Muscle layer of duodenum (tissue), 2 donors: ENCODE measurements around the gene HNRNPA3.

Source experiments
- H3K27ac ChIP-seq: one replicate; pipeline ENCODE4 v1.7.0; 2013; ENCODE audit warnings: mild to moderate bottlenecking, low read length
- H3K27me3 ChIP-seq: one replicate; pipeline ENCODE4 v1.7.0; 2013; ENCODE audit warnings: low read depth, mild to moderate bottlenecking, control low read depth, low read length
- H3K36me3 ChIP-seq, 2 donors: one replicate each; pipeline ENCODE4 v1.7.0; 2013; ENCODE audit warnings: low read length in 2 of 2, control low read depth in 1 of 2, mild to moderate bottlenecking in 1 of 2; ENCODE audit not compliant: insufficient read depth in 2 of 2, control insufficient read depth in 1 of 2
- H3K4me1 ChIP-seq, 2 donors: one replicate each; pipeline ENCODE4 v1.7.0; 2013; ENCODE audit warnings: low read length in 2 of 2, mild to moderate bottlenecking in 2 of 2, control low read depth in 1 of 2, moderate library complexity in 1 of 2; ENCODE audit not compliant: insufficient read depth in 2 of 2, control insufficient read depth in 1 of 2
- H3K4me3 ChIP-seq, 2 donors: one replicate each; pipeline ENCODE4 v1.7.0; 2013; ENCODE audit warnings: low read length in 2 of 2, low read depth in 1 of 2, mild to moderate bottlenecking in 1 of 2
- H3K9me3 ChIP-seq, 2 donors: one replicate each; pipeline ENCODE4 v1.7.0; 2013; ENCODE audit warnings: low read length in 2 of 2, control low read depth in 1 of 2, mild to moderate bottlenecking in 1 of 2; ENCODE audit not compliant: control insufficient read depth in 1 of 2
- donor health status: healthy.

Gene HNRNPA3

GRCh38 chr2:177258059-177258458 lies 45.5 kb downstream of the HNRNPA3 start:
- H3K9me3 ChIP-seq: no peaks in the 10 kb centered on the region
- no peak overlapping the region for H3K4me3 ChIP-seq
- no peaks in the 10 kb centered on the region for H3K27me3 ChIP-seq
- peaks cover 44 to 62% of the 10 kb centered on the region in 2 donors for H3K4me1 ChIP-seq
- peaks cover 0 to 12% of the 10 kb centered on the region in 2 donors for H3K36me3 ChIP-seq
- H3K27ac ChIP-seq: no peak overlapping the region

- Histone ChIP-seq H3K4me3 (peak overlapping the region; percentile 1 to 82), H3K27me3 (no peaks in the 10 kb centered on the region), H3K4me1 (peaks cover 21 to 39% of the 10 kb centered on the region in 2 donors), H3K36me3 (peaks cover 0 to 32% of the 10 kb centered on the region in 2 donors), H3K9me3 (no peaks in the 10 kb centered on the region), H3K27ac (peak overlapping the region; percentile 1)
Observed at GRCh38 chr2:177260379-177260778, 47.8 kb downstream of the HNRNPA3 start.

GRCh38 chr2:177261116-177262060 lies 48.8 kb downstream of the HNRNPA3 start:
- peak overlapping the region; percentile 99 for H3K27ac ChIP-seq
- H3K4me3 ChIP-seq: peak overlapping the region; percentile 82 to 99
- no peaks in the 10 kb centered on the region for H3K27me3 ChIP-seq
- peaks cover 19 to 37% of the 10 kb centered on the region in 2 donors for H3K4me1 ChIP-seq
- peaks cover 0 to 32% of the 10 kb centered on the region in 2 donors for H3K36me3 ChIP-seq
- H3K9me3 ChIP-seq: no peaks in the 10 kb centered on the region

- H3K4me3 ChIP-seq: peak overlapping the region; percentile 82 to 99
- H3K27me3 ChIP-seq: no peaks in the 10 kb centered on the region
- peak overlapping the region; percentile 99 for H3K27ac ChIP-seq
- peaks cover 16 to 32% of the 10 kb centered on the region in 2 donors for H3K4me1 ChIP-seq
- H3K9me3 ChIP-seq: no peaks in the 10 kb centered on the region
- peaks cover 0 to 32% of the 10 kb centered on the region in 2 donors for H3K36me3 ChIP-seq
Observed at GRCh38 chr2:177262092-177262491, 49.5 kb downstream of the HNRNPA3 start.

- peaks cover 0 to 32% of the 10 kb centered on the region in 2 donors for H3K36me3 ChIP-seq
- H3K9me3 ChIP-seq: no peaks in the 10 kb centered on the region
- peak overlapping the region; percentile 82 to 99 for H3K4me3 ChIP-seq
- H3K27ac ChIP-seq: peak overlapping the region; percentile 99
- H3K4me1 ChIP-seq: peaks cover 10 to 26% of the 10 kb centered on the region in 2 donors
- H3K27me3 ChIP-seq: no peaks in the 10 kb centered on the region
Observed at GRCh38 chr2:177262958-177263450, 50.4 kb downstream of the HNRNPA3 start.

GRCh38 chr2:177263451-177264208 lies 51.0 kb downstream of the HNRNPA3 start:
- peak overlapping the region; percentile 99 for H3K27ac ChIP-seq
- no peaks in the 10 kb centered on the region for H3K27me3 ChIP-seq
- no peaks in the 10 kb centered on the region for H3K9me3 ChIP-seq
- H3K4me3 ChIP-seq: peak overlapping the region; percentile 82 to 99
- peaks cover 10 to 26% of the 10 kb centered on the region in 2 donors for H3K4me1 ChIP-seq
- peaks cover 0 to 32% of the 10 kb centered on the region in 2 donors for H3K36me3 ChIP-seq

- peaks cover 10 to 26% of the 10 kb centered on the region in 2 donors for H3K4me1 ChIP-seq
- H3K9me3 ChIP-seq: no peaks in the 10 kb centered on the region
- H3K27me3 ChIP-seq: no peaks in the 10 kb centered on the region
- peak overlapping the region; percentile 82 to 99 for H3K4me3 ChIP-seq
- peak overlapping the region; percentile 99 for H3K27ac ChIP-seq
- H3K36me3 ChIP-seq: peaks cover 0 to 32% of the 10 kb centered on the region in 2 donors
Observed at GRCh38 chr2:177264209-177264692, 51.7 kb downstream of the HNRNPA3 start.

- peak within 1 kb of the TSS; percentile 82 to 99 for H3K4me3 ChIP-seq
- peak within 1 kb of the TSS; percentile 99 for H3K27ac ChIP-seq
- H3K27me3 ChIP-seq: no peaks in the 10 kb centered on the region
- no peaks in the 10 kb centered on the region for H3K9me3 ChIP-seq
- peaks cover 10 to 26% of the 10 kb centered on the region in 2 donors for H3K4me1 ChIP-seq
- peaks cover 0 to 32% of the 10 kb centered on the region in 2 donors for H3K36me3 ChIP-seq
Observed at GRCh38 chr2:177264693-177265587, 52.3 kb downstream of the HNRNPA3 start, which contains the start of gene NFE2L2. Gene NFE2L2 (minus strand): TSS chr2:177264727. CDS start chr2:177264576, 151 bp downstream.

GRCh38 chr2:177265824-177266817 lies 53.5 kb downstream of the HNRNPA3 start:
- H3K27me3 ChIP-seq: no peaks in the 10 kb centered on the region
- H3K9me3 ChIP-seq: no peaks in the 10 kb centered on the region
- peak overlapping the region; percentile 99 for H3K27ac ChIP-seq
- H3K4me1 ChIP-seq: peaks cover 10 to 20% of the 10 kb centered on the region in 2 donors
- peak overlapping the region in 1 of 2 donors; percentile 75 for H3K4me3 ChIP-seq
- peaks cover 0 to 32% of the 10 kb centered on the region in 2 donors for H3K36me3 ChIP-seq
